GM18508 (cell line): ENCODE results near the gene EBF4.

ENCODE experiments used
- ATAC-seq: cut with Tn5 transposase; IDR thresholded peaks from one replicate; pipeline ENCODE4 v1.9.1; 2021; ENCODE audit warnings: moderate number of reproducible peaks; ENCODE audit not compliant: insufficient read depth, unreplicated experiment

Gene EBF4

GRCh38 chr20:2741463-2741862 lies 48.9 kb downstream of the EBF4 start:
- no peak for ATAC-seq

GRCh38 chr20:2741881-2742280 lies 49.3 kb downstream of the EBF4 start:
- no peak for ATAC-seq

GRCh38 chr20:2742431-2742830 lies 49.9 kb downstream of the EBF4 start:
- ATAC-seq, result no peak

GRCh38 chr20:2742934-2743559 lies 50.5 kb downstream of the EBF4 start:
- ATAC-seq, result no peak

GRCh38 chr20:2745060-2745910 lies 52.7 kb downstream of the EBF4 start:
- ATAC-seq, result no peak

GRCh38 chr20:2745936-2746635 lies 53.5 kb downstream of the EBF4 start:
- no peak for ATAC-seq

- no peak for ATAC-seq
These were observed 54.2 kb downstream of the EBF4 start for GRCh38 chr20:2746636-2747265.

GRCh38 chr20:2747676-2748235 lies 55.2 kb downstream of the EBF4 start:
- no peak for ATAC-seq

GRCh38 chr20:2748551-2749342 lies 56.2 kb downstream of the EBF4 start:
- no peak for ATAC-seq

GRCh38 chr20:2749343-2749950 lies 56.9 kb downstream of the EBF4 start:
- no peak for ATAC-seq

- ATAC-seq, result no peak
These were observed 57.4 kb downstream of the EBF4 start for GRCh38 chr20:2749951-2750490.

GRCh38 chr20:2750491-2751251 lies 58.1 kb downstream of the EBF4 start:
- ATAC-seq, result no peak

- no peak for ATAC-seq
These were observed 58.8 kb downstream of the EBF4 start for GRCh38 chr20:2751347-2751877.

- no peak for ATAC-seq
These were observed 59.4 kb downstream of the EBF4 start for GRCh38 chr20:2751878-2752566.

- ATAC-seq, result no peak
These were observed 60.2 kb downstream of the EBF4 start for GRCh38 chr20:2752567-2753460.

GRCh38 chr20:2753461-2754040 lies 61.0 kb downstream of the EBF4 start:
- no peak for ATAC-seq
